NCI-H2196 (cell line): ENCODE data around the gene AKT3.

Experiments used
- DNase-seq: peaks from one replicate; lab custom pipeline; 2025; ENCODE audit not compliant: unreplicated experiment; lab: John Stamatoyannopoulos, UW

The AKT3 gene

GRCh38 chr1:243471754-243472745 is 378.0 kb downstream of the AKT3 start:
- no peak for DNase-seq

DNA sequence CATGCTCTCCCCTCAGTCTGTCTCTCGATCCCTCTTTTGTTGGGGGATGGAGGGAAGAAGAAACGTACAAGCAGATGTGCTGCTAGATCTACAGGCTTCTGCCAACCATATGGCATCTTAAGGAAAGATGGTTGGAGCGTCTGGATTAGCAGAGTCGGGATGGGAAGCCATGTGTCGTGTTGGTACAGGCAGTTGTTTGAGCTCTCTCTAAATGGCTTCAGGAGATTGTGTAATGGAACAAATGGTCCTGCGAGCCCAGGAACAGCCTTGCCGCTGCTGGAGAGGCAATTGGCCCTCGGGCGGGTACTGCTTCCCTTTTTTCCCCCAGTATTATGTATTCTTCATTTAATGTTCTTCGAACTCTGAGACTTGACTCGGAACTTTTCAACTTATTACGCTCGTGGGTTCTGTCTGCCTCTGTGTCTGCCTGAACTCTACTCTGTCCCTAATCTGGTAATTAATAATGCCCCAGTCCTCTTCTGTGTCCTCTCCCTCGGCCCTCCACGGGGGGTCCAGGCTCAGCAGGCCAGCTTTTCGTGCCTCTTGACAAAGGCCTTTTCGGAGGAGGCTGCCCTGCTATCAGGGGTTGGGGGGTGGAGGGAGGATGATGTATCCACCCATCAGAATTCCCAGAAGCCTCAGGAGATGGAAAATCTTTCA is 378.9 kb downstream of the AKT3 start:
- no peak for DNase-seq

GRCh38 chr1:243470502-243470901 is 379.5 kb downstream of the AKT3 start:
- no peak for DNase-seq

DNA sequence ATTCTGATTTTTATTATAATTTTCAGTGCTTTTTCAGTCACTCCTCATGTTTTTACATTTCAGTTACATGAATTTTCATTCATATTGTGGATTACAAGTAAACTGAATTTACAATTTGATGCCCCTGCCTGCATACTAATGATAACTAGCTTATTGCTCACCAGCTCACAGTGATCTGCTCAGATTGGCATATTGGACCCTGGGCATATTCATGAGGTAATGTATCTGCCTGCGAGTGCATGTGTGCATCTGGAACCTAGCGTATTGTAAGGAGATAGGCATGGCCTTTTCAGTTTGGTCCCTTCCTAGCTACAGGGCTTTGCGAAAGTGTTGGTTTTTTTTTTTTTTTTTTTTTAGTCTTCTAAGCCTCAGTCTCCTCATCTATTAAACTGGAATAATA is 380.5 kb downstream of the AKT3 start:
- DNase-seq = no peak

DNA sequence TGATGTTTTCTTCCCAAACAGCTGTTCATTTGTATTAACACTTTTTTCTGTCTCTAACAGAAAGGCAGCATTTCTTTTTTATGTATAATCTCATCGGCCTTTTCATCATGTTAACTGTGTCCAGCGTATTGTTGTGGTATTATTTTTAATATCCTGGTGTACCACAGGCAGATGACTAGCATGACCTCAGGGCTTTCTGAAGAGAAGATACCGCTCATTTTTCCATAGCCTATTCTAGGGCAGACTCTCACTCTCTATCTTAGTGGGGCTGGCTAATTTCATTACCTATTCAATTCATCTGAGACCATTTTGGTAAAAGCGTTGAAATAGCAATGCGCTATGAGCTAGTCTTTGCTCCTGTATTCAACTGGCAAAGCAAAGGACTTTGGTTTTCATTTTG is 384.3 kb downstream of the AKT3 start:
- DNase-seq = no peak

GRCh38 chr1:243465081-243465480 is 385.0 kb downstream of the AKT3 start:
- DNase-seq = no peak

DNA sequence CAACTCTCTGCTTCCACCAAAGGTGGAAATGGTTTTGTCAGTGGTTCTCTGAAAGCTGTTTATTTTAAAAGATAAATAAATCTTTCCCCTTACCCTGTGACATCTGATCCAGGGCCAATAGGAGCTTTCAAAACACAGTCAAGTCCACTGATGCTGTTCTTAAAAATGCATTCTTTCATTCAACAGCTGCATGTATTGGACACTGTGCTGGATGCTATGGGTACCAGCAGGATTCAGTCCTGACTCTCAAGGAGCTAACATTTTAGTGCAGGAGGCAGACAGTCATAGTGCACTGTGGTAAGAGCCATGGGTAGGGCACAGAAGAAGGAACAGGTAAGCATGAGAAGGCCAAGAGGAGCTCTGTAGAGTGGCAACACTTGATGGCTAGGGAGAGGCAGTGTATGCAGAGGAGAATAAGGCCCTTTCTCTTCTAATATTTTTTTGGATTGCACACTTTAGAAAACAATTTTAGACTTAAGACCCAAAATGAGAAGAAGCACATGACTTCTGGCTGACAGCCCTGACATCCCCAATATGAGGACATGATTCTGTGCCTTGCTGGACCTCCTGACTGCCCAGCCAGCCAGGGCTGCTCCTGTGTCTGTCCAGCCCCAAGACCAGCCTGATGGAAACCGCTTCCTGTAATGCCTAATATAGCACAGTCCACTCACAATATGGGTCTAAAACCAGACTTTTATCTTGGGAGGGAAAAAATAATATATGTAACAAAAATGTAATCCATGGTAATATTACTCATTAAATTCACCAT is 386.9 kb downstream of the AKT3 start:
- no peak for DNase-seq

- DNase-seq = no peak
Observed at GRCh38 chr1:243461700-243462099, 388.3 kb downstream of the AKT3 start.

DNA sequence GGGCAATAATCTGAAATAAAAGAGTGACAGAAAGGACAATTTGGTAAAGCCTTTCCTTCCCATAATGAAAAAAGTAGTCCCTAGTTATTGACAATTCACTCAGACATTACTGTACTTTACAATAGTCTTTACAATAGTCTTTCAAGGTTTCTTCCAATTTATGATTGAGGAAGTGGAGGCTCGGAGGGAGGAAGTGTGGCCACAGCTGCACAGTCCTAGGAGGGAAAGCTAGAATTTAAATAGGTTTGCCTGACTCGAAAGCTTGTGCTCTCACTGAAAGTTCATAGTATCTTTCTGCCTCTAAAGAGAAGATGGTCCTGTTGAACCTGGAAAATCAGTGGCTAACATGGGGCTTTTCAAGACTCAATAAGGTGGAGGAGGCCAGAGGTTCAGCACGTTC is 391.0 kb downstream of the AKT3 start:
- no peak for DNase-seq

- no peak for DNase-seq
Observed at GRCh38 chr1:243457363-243457982, 392.6 kb downstream of the AKT3 start.

DNA sequence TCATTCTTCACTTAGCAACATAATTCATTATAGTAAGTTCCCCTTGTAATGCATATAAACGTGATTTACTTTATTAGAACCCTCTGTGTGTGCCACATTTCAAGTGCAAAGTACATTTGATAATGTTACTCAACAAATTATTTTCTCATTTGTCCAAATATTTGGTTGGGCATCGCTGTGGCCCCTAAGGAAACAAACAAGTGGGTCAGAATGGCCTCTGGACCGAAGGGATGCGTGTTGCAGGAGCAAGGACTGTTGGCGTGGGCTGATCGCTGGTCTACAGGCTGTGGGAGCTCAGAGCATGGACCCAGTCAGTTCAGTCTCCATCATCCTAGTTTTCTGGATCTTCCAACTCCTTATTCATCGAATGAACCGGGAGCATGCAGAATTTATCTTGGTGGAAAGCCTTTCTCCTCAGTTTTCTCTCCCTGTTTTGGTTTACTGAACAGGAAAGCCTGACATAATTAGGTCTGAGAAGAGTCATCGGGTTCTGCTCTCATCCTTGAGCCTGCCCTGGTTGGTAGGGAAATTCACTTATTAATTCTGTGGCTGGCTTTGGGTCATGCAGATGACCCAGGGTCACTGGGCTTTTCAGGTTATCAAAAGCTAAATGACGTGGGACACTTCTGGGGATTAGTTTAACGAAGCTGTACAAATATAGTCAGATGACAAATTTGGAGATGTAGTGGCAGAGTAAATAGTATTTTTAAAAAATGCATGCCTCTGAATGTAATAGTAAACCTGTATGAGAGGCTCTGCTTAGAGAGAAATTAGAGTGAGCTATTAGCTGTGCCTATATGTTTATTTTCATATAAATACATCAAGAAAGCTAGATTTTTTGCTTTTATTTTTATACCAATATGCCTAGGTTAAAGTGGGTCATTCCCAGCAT is 394.0 kb downstream of the AKT3 start:
- DNase-seq = no peak

GRCh38 chr1:243454328-243454997 is 395.6 kb downstream of the AKT3 start:
- no peak for DNase-seq

DNA sequence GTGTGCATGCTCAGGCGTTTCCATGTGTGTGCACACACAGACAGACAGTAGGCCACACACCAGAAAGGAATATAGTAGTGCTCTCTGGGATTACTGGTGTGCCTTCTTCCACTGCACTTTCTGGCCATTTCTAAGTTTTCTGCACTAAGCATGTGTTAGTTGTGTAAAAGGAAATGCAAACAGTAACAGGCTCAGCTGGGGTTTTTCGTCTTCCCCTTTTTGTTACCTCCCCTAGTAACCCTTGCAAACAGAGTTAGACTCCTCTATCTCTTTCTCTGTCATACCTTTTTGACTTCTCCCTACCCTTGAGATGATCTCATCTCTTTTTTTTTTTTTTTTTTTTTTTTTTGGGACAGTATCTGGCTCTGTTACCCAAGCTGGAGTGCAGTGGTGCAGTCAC is 398.0 kb downstream of the AKT3 start:
- no peak for DNase-seq

- no peak for DNase-seq
Observed at GRCh38 chr1:243449373-243449772, 400.7 kb downstream of the AKT3 start.

GRCh38 chr1:243447844-243448243 is 402.2 kb downstream of the AKT3 start:
- DNase-seq = no peak

DNA sequence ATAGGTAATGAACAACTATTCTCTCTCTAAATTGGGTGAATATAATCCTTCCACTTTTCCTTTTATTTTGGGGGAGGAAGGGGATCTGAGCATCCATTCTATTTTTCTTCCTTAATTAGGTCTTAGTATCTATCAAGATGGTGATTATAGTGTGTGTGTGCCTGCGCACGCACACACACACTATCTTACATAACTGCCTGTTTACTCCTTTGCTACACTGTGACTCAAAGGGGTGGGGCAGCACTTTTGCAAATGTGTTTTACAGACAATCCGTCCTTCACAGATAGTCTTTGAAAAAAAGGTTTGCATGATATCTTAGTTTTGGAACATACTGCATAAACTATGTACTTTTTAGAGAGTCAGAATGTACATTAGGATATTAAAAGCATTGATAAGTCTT is 402.7 kb downstream of the AKT3 start:
- DNase-seq = no peak

- no peak for DNase-seq
Observed at GRCh38 chr1:243443557-243443956, 406.5 kb downstream of the AKT3 start.

GRCh38 chr1:243441601-243442000 is 408.4 kb downstream of the AKT3 start:
- no peak for DNase-seq

DNA sequence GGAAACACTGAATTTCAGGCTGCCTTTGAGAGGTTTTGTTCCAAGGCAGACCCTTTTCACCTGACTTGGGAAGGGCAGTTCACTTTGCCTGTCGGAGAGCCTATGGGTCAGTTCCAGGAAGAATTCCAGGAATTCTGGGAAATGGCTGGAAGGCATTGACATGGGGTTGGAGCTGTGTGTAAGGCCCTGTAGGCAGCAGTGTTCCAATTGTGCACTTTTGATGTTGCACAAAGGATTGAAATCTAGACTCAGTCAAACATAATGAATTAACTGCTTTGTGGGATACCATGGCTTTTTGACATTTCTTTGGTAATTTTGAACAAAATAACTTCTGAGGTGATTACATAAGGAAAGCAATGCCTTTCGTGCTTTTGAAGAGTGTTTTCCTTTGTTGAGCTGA is 409.6 kb downstream of the AKT3 start:
- DNase-seq = no peak

DNA sequence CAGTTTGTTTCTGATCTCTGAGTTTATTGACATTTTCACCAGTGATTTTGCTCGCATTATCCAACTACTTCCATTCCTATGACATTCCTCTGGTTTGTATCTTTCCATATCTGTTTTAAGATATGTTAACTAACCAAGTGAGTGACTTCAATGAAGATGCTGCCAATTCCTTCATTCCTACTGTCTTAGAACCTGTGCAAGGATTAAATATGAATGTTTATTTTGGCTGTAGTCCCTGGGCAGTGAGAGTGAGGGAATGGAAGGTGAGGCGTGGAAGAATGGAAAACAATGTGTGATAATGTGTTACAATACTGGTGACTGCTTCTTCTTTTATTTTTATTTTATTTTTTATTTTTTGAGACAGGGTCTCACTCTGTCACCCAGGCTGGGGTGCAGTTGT is 411.2 kb downstream of the AKT3 start:
- DNase-seq = no peak
